ENCODE results near the gene CDC34.

Gene CDC34

GRCh38 chr19:591099-591958 lies 59.8 kb downstream of the CDC34 start:
- DNase-seq (ENCODE audit: low read depth in 2 of 2): no peak
- no peak overlapping the region for H3K4me3 ChIP-seq (replicated peaks in 1 of 2; ENCODE audit: low read depth in 2 of 2, low read length in 2 of 2)
- no peak for TF ChIP-seq CTCF (IDR thresholded peaks at IDR 0.05; ENCODE audit: low read depth, low read length)

Measured in cardiac fibroblast (primary cell).